GM18498 (cell line): ENCODE measurements around the gene MRPL28.

Source experiments
- ATAC-seq: cut with Tn5 transposase; IDR thresholded peaks from one replicate; pipeline ENCODE4 v1.9.1; 2021; ENCODE audit warnings: mild to moderate bottlenecking, moderate library complexity; ENCODE audit not compliant: unreplicated experiment

The MRPL28 gene

DNA sequence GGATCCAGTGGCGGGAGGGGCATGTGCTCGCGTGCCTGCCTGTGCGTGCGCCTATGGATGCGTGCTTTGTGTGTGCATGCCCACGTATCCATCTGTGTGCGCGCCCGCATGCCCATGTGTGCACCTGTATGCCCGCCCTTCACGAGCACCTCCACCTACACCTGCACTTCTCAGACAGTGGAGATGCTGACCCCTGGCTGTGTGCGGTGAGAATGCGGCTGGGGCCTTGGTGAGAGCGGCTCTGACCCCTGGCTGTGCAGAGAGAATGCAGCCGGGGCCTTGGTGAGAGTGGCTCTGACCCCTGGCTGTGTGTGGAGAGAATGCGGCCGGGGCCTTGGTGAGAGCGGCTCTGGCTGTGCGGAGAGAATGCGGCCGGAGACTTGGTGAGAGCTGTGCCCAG, 51.7 kb downstream of the MRPL28 start:
- no peak for ATAC-seq

DNA sequence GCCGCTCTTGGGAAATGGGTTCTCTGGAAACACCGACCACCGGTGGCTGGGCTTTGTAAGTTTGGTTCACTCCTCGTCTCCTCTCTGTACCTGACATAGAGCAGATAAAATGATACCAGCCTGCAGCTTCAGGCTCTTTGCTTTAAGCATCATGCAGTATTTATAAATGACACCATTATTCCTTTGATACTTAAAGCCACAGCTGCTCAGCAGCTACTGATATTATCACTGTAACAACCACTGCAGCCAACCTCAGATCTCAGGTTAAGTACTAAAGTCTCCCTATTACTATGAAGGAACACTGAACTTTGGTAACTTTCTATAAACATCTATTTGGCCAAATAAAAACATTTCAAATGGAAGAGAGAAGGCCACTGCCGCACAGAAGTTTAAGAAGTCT, 52.8 kb downstream of the MRPL28 start:
- ATAC-seq, result no peak
